HepG2 (cell line): ENCODE results near the gene KATNA1. TPM values are rescaled to one million over a fixed set of nuclear protein-coding genes. Genes with fewer than 3 reads are reported as not detected.

Source experiments
- ARID2 ChIP-seq: sonication (generic); formaldehyde crosslinking; IDR thresholded peaks from 2 replicates; pipeline ENCODE4 v1.8.1; 2022; ENCODE audit warnings: mild to moderate bottlenecking, missing genetic modification reagents, borderline replicate concordance
- ARNT2 ChIP-seq: sonication (generic); formaldehyde crosslinking; IDR thresholded peaks from 2 replicates; pipeline ENCODE4 v1.8.0; 2022; ENCODE audit warnings: mild to moderate bottlenecking, low read depth, missing genetic modification reagents, moderate library complexity
- DDIT3 ChIP-seq: sonication (generic); formaldehyde crosslinking; IDR thresholded peaks from 2 replicates; pipeline ENCODE4 v1.4.0; 2020; ENCODE audit warnings: mild to moderate bottlenecking, missing genetic modification reagents
- DNMT3B ChIP-seq: conservative IDR thresholded peaks from 2 replicates; pipeline ENCODE4 v1.6.1; 2016; ENCODE audit warnings: missing biosample characterization, control low read depth
- E2F1 ChIP-seq: sonication (generic); formaldehyde crosslinking; IDR thresholded peaks from 2 replicates; pipeline ENCODE4 v1.5.0; 2020; ENCODE audit warnings: missing genetic modification reagents
- IRF1 ChIP-seq: sonication (generic); formaldehyde crosslinking; IDR thresholded peaks from 2 replicates; pipeline ENCODE4 v1.4.0; 2020; ENCODE audit warnings: low read depth, mild to moderate bottlenecking, missing genetic modification reagents
- IRX3 ChIP-seq: sonication (generic); formaldehyde crosslinking; IDR thresholded peaks from 2 replicates; pipeline ENCODE4 v1.8.1; 2023; ENCODE audit warnings: mild to moderate bottlenecking, low read depth, missing genetic modification reagents, borderline replicate concordance
- NCOA2 ChIP-seq: sonication (generic); formaldehyde crosslinking; IDR thresholded peaks from 2 replicates; pipeline ENCODE4 v1.8.0; 2022; ENCODE audit warnings: inconsistent platforms
- NKX3-1 ChIP-seq: sonication (generic); formaldehyde crosslinking; IDR thresholded peaks from 2 replicates; pipeline ENCODE4 v1.5.0; 2020; ENCODE audit warnings: missing genetic modification reagents
- SRF ChIP-seq: IDR thresholded peaks from 2 replicates; pipeline ENCODE4 v1.6.1; 2011; ENCODE audit warnings: mild to moderate bottlenecking, low read depth, low read length, moderate library complexity
- ZFP36 ChIP-seq: fragments of 150-350 bp; IDR thresholded peaks from 2 replicates; pipeline ENCODE4 v1.6.1; 2018; ENCODE audit warnings: borderline replicate concordance, low read length, low read depth; ENCODE audit not compliant: partially characterized antibody
- ZIK1 ChIP-seq: sonication (generic); formaldehyde crosslinking; IDR thresholded peaks from 2 replicates; pipeline ENCODE4 v1.5.0; 2020; ENCODE audit warnings: mild to moderate bottlenecking, low read depth, missing genetic modification reagents, borderline replicate concordance
- ZNF264 ChIP-seq: sonication (generic); formaldehyde crosslinking; IDR thresholded peaks from 2 replicates; pipeline ENCODE4 v1.4.0; 2020; ENCODE audit warnings: missing genetic modification reagents
- ZNF343 ChIP-seq: sonication (generic); formaldehyde crosslinking; IDR thresholded peaks from 2 replicates; pipeline ENCODE4 v1.4.0; 2020; ENCODE audit warnings: mild to moderate bottlenecking, missing genetic modification reagents
- ZNF44 ChIP-seq: sonication (generic); formaldehyde crosslinking; IDR thresholded peaks from 2 replicates; pipeline ENCODE4 v1.5.1; 2020; ENCODE audit warnings: mild to moderate bottlenecking, missing genetic modification reagents
- ZNF513 ChIP-seq: sonication (generic); formaldehyde crosslinking; conservative IDR thresholded peaks from 2 replicates; pipeline ENCODE4 v1.5.0; 2020; ENCODE audit warnings: missing genetic modification reagents
- ZNF530 ChIP-seq: sonication (generic); formaldehyde crosslinking; IDR thresholded peaks from 2 replicates; pipeline ENCODE4 v1.5.0; 2020; ENCODE audit warnings: low read depth, mild to moderate bottlenecking, missing genetic modification reagents
- ZNF550 ChIP-seq: sonication (generic); formaldehyde crosslinking; IDR thresholded peaks from 2 replicates; pipeline ENCODE4 v1.4.0; 2020; ENCODE audit warnings: mild to moderate bottlenecking, missing genetic modification reagents, borderline replicate concordance
- ZNF564 ChIP-seq: sonication (generic); formaldehyde crosslinking; IDR thresholded peaks from 2 replicates; pipeline ENCODE4 v1.8.1; 2023; ENCODE audit warnings: mild to moderate bottlenecking, missing genetic modification reagents
- ZNF687 ChIP-seq: sonication (generic); formaldehyde crosslinking; IDR thresholded peaks from 2 replicates; pipeline ENCODE4 v1.5.1; 2020; ENCODE audit warnings: mild to moderate bottlenecking, missing genetic modification reagents, moderate library complexity
- ZNF746 ChIP-seq: sonication (generic); formaldehyde crosslinking; IDR thresholded peaks from 2 replicates; pipeline ENCODE4 v1.8.0; 2022; ENCODE audit warnings: mild to moderate bottlenecking, missing genetic modification reagents
- polyA plus RNA-seq, 8 experiments: library from polyadenylated mRNA; depleted of rRNA in 3 of 8; stranded (reverse) in 7 of 8; unstranded in 1 of 8; fragments of >200 nt; fragmentation: Illumina TruSeq in 4 of 8; extraction: Trizol in 4 of 8; gene quantifications; 2 replicates each; pipeline versions ENCODE4 v1.2.1 to v1.2.3, GENCODE V29; 2011 to 2016; ENCODE audit warnings: low read depth in 4 of 8, missing spikeins in 1 of 8, mixed read lengths in 1 of 8; ENCODE audit not compliant: insufficient read depth in 1 of 8
- total RNA-seq, 5 experiments: library from RNA; depleted of rRNA; stranded (reverse); fragments of >200 nt; fragmentation: Illumina TruSeq; extraction: Trizol; gene quantifications; 2 replicates each; pipeline ENCODE4 v1.2.3, GENCODE V29; 2016; ENCODE audit warnings: low read depth in 1 of 5

Gene KATNA1
- total and polyA plus RNA-seq, 2 of the 13 experiments (the other 11 are each of a cell fraction or from before 2014, with no cell fraction given), result 14.8 to 25.3 TPM

- peak; percentile 89 for TF ChIP-seq ZNF687
- 0 out of 2 replicates have a peak, but pooled peaks have one; percentile 28 for TF ChIP-seq ZNF746 (CRISPR knock-in tag)
- 0 out of 2 replicates have a peak, but pooled peaks have one; percentile 44 for TF ChIP-seq ZNF513 (CRISPR knock-in tag)
- peak; percentile 86 for TF ChIP-seq NKX3-1 (CRISPR knock-in tag)
- no peak for TF ChIP-seq ZFP36
- no peak for TF ChIP-seq DNMT3B (CRISPR knock-in tag)
- peak; percentile 68 for TF ChIP-seq ZNF264
- peak; percentile 86 for TF ChIP-seq SRF
- TF ChIP-seq ARID2, result peak; percentile 87
- peak; percentile 72; the same call in 1 of the 2 replicates for TF ChIP-seq IRX3 (CRISPR knock-in tag)
- peak; percentile 91 for TF ChIP-seq ZNF564
- TF ChIP-seq DDIT3 (CRISPR knock-in tag), result no peak; the same call in 1 of the 2 replicates
- 0 out of 2 replicates have a peak, but pooled peaks have one; percentile 53 for TF ChIP-seq NCOA2 (CRISPR knock-in tag)
- TF ChIP-seq ZNF44 (CRISPR knock-in tag), result peak; percentile 38; the same call in 1 of the 2 replicates
- TF ChIP-seq E2F1 (CRISPR knock-in tag), result peak; percentile 75
- peak; percentile 63; the same call in 1 of the 2 replicates for TF ChIP-seq ZIK1 (CRISPR knock-in tag)
- TF ChIP-seq IRF1, result no peak
- TF ChIP-seq ZNF343 (CRISPR knock-in tag), result peak; percentile 20; the same call in 1 of the 2 replicates
- TF ChIP-seq ZNF530 (CRISPR knock-in tag), result no peak
- 0 out of 2 replicates have a peak, but pooled peaks have one; percentile 30 for TF ChIP-seq ZNF550 (CRISPR knock-in tag)
- TF ChIP-seq ARNT2 (CRISPR knock-in tag), result peak; percentile 85; the same call in 1 of the 2 replicates
These were observed 102.6 kb downstream of the KATNA1 start, which contains the start of gene PPIL4 (continued) for GRCh38 chr6:149545754-149546471.
